HEK293T (cell line): Measurements from ENCODE around the gene POPDC2.

ENCODE experiments used
- CTCF ChIA-PET: fragments of 350-600 bp; formaldehyde crosslinking; extraction: SDS; loops from one replicate; lab custom pipeline; 2021; ENCODE audit warnings: antibody characterized with exemption, inconsistent platforms; lab: Yijun Ruan, JAX
- POLR2A ChIA-PET: fragments of 350-600 bp; formaldehyde crosslinking; extraction: SDS; loops from one replicate; lab custom pipeline; 2020; ENCODE audit warnings: antibody characterized with exemption, inconsistent platforms; lab: Yijun Ruan, JAX
- DNase-seq: peaks from one replicate; pipeline ENCODE4 v3.0.0; 2012; ENCODE audit warnings: mixed read lengths; ENCODE audit errors: extremely low spot score
- ARNT ChIP-seq: fragments of 450-650 bp; IDR thresholded peaks from 2 replicates; pipeline ENCODE4 v1.6.1; 2017; ENCODE audit warnings: mild to moderate bottlenecking
- BHLHE40 ChIP-seq: fragments of 450-650 bp; IDR thresholded peaks from 2 replicates; pipeline ENCODE4 v1.6.1; 2016; ENCODE audit warnings: mild to moderate bottlenecking, moderate library complexity, borderline replicate concordance
- CTBP1 ChIP-seq: fragments of 450-650 bp; IDR thresholded peaks from 2 replicates; pipeline ENCODE4 v1.6.1; 2016; ENCODE audit warnings: borderline replicate concordance
- ELF4 ChIP-seq: fragments of 450-650 bp; IDR thresholded peaks from 2 replicates; pipeline ENCODE4 v1.6.1; 2017; ENCODE audit warnings: antibody characterized with exemption
- FOXA1 ChIP-seq: fragments of 450-650 bp; IDR thresholded peaks from 2 replicates; pipeline ENCODE4 v1.6.1; 2016; ENCODE audit warnings: mild to moderate bottlenecking
- FOXK2 ChIP-seq: fragments of 450-650 bp; IDR thresholded peaks from 2 replicates; pipeline ENCODE4 v1.6.1; 2016; ENCODE audit warnings: mild to moderate bottlenecking
- FOXM1 ChIP-seq: fragments of 450-650 bp; IDR thresholded peaks from 2 replicates; pipeline ENCODE4 v1.6.1; 2017; ENCODE audit warnings: mild to moderate bottlenecking, borderline replicate concordance
- HDGF ChIP-seq: fragments of 450-650 bp; IDR thresholded peaks from 2 replicates; pipeline ENCODE4 v1.6.1; 2017; ENCODE audit warnings: antibody characterized with exemption, borderline replicate concordance
- L3MBTL2 ChIP-seq: fragments of 450-650 bp; conservative IDR thresholded peaks from 2 replicates; pipeline ENCODE4 v1.6.1; 2016; ENCODE audit warnings: mild to moderate bottlenecking
- LEF1 ChIP-seq: fragments of 450-650 bp; IDR thresholded peaks from 2 replicates; pipeline ENCODE4 v1.6.1; 2017; ENCODE audit warnings: mild to moderate bottlenecking, borderline replicate concordance
- NFRKB ChIP-seq: fragments of 450-650 bp; IDR thresholded peaks from 2 replicates; pipeline ENCODE4 v1.6.1; 2016; ENCODE audit warnings: mild to moderate bottlenecking, moderate library complexity
- PKNOX1 ChIP-seq: fragments of 450-650 bp; IDR thresholded peaks from 2 replicates; pipeline ENCODE4 v1.6.1; 2016
- SP1 ChIP-seq: fragments of 450-650 bp; IDR thresholded peaks from 2 replicates; pipeline ENCODE4 v1.6.1; 2017
- SUZ12 ChIP-seq: fragments of 450-650 bp; IDR thresholded peaks from 2 replicates; pipeline ENCODE4 v1.6.1; 2016; ENCODE audit warnings: mild to moderate bottlenecking
- TARDBP ChIP-seq: fragments of 450-650 bp; IDR thresholded peaks from 2 replicates; pipeline ENCODE4 v1.6.1; 2016
- ZNF384 ChIP-seq: fragments of 450-650 bp; IDR thresholded peaks from 2 replicates; pipeline ENCODE4 v1.6.1; 2016

POPDC2 gene

DNA sequence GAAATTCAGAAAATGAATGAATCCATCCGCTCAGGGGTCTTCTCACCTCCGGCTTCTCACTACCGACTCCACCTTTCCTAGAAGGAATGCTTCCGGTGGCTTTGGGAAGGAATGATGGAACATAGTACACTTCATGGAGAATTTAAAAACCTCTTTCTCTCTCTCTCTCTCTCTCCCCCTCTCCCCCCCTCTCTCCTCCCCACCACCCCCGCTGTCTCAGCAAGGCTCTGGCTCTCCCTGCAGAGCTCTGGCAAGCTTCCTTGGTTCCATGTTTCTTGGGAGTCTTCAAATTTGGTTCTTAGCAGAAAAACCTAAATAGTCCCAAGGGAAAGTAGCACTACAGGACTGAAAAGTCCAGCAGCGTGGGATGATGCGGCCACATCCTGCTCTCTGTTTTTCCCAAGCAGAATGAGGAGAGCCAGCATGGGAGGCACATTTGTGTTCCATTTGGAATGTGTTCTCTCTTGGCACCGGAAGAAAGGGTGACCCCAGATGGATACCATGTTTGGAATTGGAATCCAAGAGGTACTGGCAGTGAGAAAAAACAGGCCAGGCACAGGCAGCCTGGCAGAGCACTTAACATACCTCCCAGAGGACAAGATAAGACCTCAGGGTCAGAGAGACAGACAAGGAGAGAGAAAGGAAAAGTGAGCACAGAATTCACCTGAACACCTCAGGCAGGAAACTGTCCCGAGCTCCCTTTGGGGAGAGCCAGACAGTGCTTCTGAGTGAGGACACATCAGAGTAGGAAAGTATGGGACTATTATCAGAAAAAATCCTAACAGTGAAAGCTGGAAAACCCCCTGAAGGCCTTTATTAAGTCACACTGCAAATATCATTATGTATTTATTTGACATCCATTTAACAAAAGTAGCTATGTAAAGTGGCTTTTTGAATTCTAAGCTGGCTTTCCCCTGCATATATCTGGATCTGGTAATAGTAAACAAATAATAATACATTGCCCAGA, at the start of gene POPDC2:
Gene POPDC2, minus strand, starts transcription at position 116 of the 967 bp plus-strand sequence. CDS start 166 bp downstream, outside the sequence.
- TF ChIP-seq HDGF = no peak
- no peak for TF ChIP-seq NFRKB
- TF ChIP-seq ELF4 = no peak
- TF ChIP-seq BHLHE40 = no peak
- POLR2A ChIA-PET = no interaction called here
- no peak for DNase-seq
- CTCF ChIA-PET = no interaction called here

GRCh38 chr3:119703820-119704531, 43.6 kb upstream of the POPDC2 start:
- ChIA-PET POLR2A (no interaction called here), CTCF (no interaction called here)
- DNase-seq = no peak
- no peak for TF ChIP-seq ELF4

DNA sequence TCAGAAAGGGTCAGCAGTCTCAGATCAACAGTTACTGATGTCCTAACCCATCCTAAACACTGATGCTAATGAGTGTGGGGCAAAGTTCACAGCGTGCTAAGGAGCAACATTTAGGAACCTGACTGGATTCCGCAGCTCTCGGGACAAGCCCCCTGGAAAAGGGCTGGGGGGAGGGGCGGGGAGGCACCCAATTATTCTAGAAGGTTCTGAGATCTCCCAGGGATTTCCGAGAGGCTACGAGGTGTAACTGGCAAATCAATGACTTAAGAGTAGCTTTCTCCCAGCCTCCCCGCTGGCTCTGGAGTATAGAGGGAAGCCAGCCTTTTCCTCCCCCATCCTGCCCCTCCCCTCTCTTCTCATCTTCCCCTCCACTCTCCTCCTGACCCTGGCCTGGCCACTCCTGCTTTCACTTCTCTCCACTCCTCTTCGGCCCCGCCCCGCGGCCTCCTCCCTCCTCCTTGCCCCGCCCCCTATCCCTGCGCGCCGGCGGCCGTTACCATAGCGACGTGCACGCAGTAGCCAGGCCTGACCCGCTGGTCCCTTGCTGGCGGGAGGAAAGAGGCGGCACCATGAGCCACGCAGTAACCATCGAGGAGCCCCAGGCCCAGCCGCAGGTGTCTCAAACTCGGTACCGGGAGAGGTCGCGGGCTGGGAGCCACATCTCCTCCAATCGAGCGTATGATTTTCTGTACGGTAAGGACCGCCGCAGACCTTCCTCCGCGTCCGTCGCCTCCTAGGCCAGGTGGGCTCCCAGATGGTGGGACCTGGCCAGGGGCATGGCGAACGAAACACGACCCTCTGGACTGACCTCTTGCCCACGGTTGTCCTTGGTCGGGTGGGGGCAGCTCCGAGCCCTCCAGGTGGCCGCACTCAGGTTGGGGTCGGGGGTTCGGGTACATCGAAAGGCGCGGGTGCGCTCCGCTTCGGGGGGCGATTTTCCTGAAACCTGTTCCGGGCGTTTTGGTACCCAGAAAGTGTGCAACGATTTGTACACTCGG, 42.4 kb upstream of the POPDC2 start, which contains the start of gene CFAP91:
Gene CFAP91, plus strand, starts transcription at position 493 of the 998 bp plus-strand sequence. Its CDS starts 77 bp downstream, at position 570.
- DNase-seq = no peak
- TF ChIP-seq PKNOX1 (no peak), CTBP1 (no peak)
- ChIA-PET POLR2A (no interaction called here), CTCF (no interaction called here)

- POLR2A ChIA-PET = no interaction called here
- CTCF ChIA-PET = no interaction called here
- TF ChIP-seq L3MBTL2 (no peak), SP1 (no peak), ELF4 (no peak), HDGF (no peak), BHLHE40 (no peak), LEF1 (no peak), FOXA1 (no peak), SUZ12 (no peak), CTBP1 (no peak), NFRKB (no peak), PKNOX1 (no peak)
- no peak for DNase-seq
These were observed 40.7 kb upstream of the POPDC2 start for GRCh38 chr3:119700920-119701734.

- CTCF ChIA-PET = no interaction called here
These were observed 40.0 kb upstream of the POPDC2 start for GRCh38 chr3:119700269-119700919.

More at GRCh38 chr3:119700269-119700919, 40.0 kb upstream of the POPDC2 start:
- TF ChIP-seq PKNOX1 (no peak), BHLHE40 (no peak), FOXM1 (no peak), FOXA1 (no peak), NFRKB (no peak), L3MBTL2 (no peak), ZNF384 (no peak), ELF4 (no peak), LEF1 (no peak), FOXK2 (no peak), SP1 (no peak), HDGF (no peak), ARNT (no peak), SUZ12 (no peak), CTBP1 (no peak), TARDBP (no peak)
- no peak for DNase-seq
- POLR2A ChIA-PET = no interaction called here
